ENCODE results near the gene CTAG1B.

GRCh38 chrX:154648931-154649330 is 29.8 kb upstream of the CTAG1B start:
- TF ChIP-seq ZNF626 (tag by site-specific recombination; IDR thresholded peaks at IDR 0.05) = no peak
- TF ChIP-seq, protein P1, sequence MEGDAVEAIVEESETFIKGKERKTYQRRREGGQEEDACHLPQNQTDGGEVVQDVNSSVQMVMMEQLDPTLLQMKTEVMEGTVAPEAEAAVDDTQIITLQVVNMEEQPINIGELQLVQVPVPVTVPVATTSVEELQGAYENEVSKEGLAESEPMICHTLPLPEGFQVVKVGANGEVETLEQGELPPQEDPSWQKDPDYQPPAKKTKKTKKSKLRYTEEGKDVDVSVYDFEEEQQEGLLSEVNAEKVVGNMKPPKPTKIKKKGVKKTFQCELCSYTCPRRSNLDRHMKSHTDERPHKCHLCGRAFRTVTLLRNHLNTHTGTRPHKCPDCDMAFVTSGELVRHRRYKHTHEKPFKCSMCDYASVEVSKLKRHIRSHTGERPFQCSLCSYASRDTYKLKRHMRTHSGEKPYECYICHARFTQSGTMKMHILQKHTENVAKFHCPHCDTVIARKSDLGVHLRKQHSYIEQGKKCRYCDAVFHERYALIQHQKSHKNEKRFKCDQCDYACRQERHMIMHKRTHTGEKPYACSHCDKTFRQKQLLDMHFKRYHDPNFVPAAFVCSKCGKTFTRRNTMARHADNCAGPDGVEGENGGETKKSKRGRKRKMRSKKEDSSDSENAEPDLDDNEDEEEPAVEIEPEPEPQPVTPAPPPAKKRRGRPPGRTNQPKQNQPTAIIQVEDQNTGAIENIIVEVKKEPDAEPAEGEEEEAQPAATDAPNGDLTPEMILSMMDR (tag by site-specific recombination; IDR thresholded peaks at IDR 0.05) = no peak
- TF ChIP-seq ZNF354C (tag by site-specific recombination; IDR thresholded peaks at IDR 0.05; ENCODE audit: borderline replicate concordance, low read depth) = no peak
- TF ChIP-seq, protein P2, sequence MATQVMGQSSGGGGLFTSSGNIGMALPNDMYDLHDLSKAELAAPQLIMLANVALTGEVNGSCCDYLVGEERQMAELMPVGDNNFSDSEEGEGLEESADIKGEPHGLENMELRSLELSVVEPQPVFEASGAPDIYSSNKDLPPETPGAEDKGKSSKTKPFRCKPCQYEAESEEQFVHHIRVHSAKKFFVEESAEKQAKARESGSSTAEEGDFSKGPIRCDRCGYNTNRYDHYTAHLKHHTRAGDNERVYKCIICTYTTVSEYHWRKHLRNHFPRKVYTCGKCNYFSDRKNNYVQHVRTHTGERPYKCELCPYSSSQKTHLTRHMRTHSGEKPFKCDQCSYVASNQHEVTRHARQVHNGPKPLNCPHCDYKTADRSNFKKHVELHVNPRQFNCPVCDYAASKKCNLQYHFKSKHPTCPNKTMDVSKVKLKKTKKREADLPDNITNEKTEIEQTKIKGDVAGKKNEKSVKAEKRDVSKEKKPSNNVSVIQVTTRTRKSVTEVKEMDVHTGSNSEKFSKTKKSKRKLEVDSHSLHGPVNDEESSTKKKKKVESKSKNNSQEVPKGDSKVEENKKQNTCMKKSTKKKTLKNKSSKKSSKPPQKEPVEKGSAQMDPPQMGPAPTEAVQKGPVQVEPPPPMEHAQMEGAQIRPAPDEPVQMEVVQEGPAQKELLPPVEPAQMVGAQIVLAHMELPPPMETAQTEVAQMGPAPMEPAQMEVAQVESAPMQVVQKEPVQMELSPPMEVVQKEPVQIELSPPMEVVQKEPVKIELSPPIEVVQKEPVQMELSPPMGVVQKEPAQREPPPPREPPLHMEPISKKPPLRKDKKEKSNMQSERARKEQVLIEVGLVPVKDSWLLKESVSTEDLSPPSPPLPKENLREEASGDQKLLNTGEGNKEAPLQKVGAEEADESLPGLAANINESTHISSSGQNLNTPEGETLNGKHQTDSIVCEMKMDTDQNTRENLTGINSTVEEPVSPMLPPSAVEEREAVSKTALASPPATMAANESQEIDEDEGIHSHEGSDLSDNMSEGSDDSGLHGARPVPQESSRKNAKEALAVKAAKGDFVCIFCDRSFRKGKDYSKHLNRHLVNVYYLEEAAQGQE (tag by site-specific recombination; IDR thresholded peaks at IDR 0.05) = no peak
- no peak for TF ChIP-seq ZNF707 (tag by site-specific recombination; IDR thresholded peaks at IDR 0.05)
- no peak for TF ChIP-seq YY1 (tag by site-specific recombination; IDR thresholded peaks at IDR 0.05)
- no peak for TF ChIP-seq ZNF18 (tag by site-specific recombination; IDR thresholded peaks at IDR 0.05)
- TF ChIP-seq BCL6B (tag by site-specific recombination; IDR thresholded peaks at IDR 0.05) = no peak
- TF ChIP-seq ZBTB1 (tag by site-specific recombination; IDR thresholded peaks at IDR 0.05) = no peak
- TF ChIP-seq ZNF24 (tag by site-specific recombination; IDR thresholded peaks at IDR 0.05) = no peak
- no peak for TF ChIP-seq ZNF311 (tag by site-specific recombination; IDR thresholded peaks at IDR 0.05; ENCODE audit: borderline replicate concordance)
- no peak for TF ChIP-seq ZBTB8A (tag by site-specific recombination; IDR thresholded peaks at IDR 0.05)
- TF ChIP-seq ZNF391 (tag by site-specific recombination; IDR thresholded peaks at IDR 0.05; ENCODE audit: borderline replicate concordance, low read depth) = no peak

Measured in HEK293 (cell line).